Keratinocyte (primary cell): Measurements from ENCODE around the gene GRIA4. TPM values are rescaled to one million over a fixed set of nuclear protein-coding genes. Genes with fewer than 3 reads are reported as not detected.

Experiments
- DNase-seq: peaks from one replicate; pipeline ENCODE4 v3.0.0-alpha.2; 2011; ENCODE audit warnings: low read depth, missing footprints, low spot score
- FAIRE-seq: peaks from 2 replicates; lab custom pipeline; 2011; peaks lifted over from hg19 to GRCh38; lab: Jason Lieb, UNC
- H2AFZ ChIP-seq: 2 replicates; pipeline ENCODE4 v1.6.0; 2012; ENCODE audit warnings: low read length, control low read depth, inconsistent platforms; ENCODE audit not compliant: control insufficient read depth
- H3K27ac ChIP-seq: 2 replicates; pipeline ENCODE4 v1.5.1; 2011; ENCODE audit warnings: low read length; ENCODE audit not compliant: control insufficient read depth, insufficient read depth
- H3K27me3 ChIP-seq: 3 replicates; pipeline ENCODE4 v1.6.0; 2011; ENCODE audit warnings: low read length; ENCODE audit not compliant: control insufficient read depth, insufficient read depth; ENCODE audit errors: extremely low read depth
- H3K36me3 ChIP-seq, 2 experiments: 2 replicates in 1 of 2; 3 replicates in 1 of 2; pipeline ENCODE4 v1.5.1; 2011; ENCODE audit warnings: low read length in 2 of 2, mild to moderate bottlenecking in 1 of 2; ENCODE audit not compliant: control insufficient read depth in 2 of 2, insufficient read depth in 2 of 2; ENCODE audit errors: extremely low read depth in 1 of 2
- H3K4me1 ChIP-seq: 3 replicates; pipeline ENCODE4 v1.5.1; 2011; ENCODE audit warnings: low read length; ENCODE audit not compliant: control insufficient read depth, insufficient read depth; ENCODE audit errors: extremely low read depth
- H3K4me2 ChIP-seq: 3 replicates; pipeline ENCODE4 v1.6.0; 2011; ENCODE audit warnings: low read depth, low read length; ENCODE audit not compliant: control insufficient read depth, insufficient read depth; ENCODE audit errors: extremely low read depth
- H3K4me3 ChIP-seq, 3 experiments: fragments of 200-600 bp in 1 of 3; sonication (generic) in 1 of 3; 2 replicates in 2 of 3; 3 replicates in 1 of 3; pipeline ENCODE4 v1.5.1; 2011 to 2016; ENCODE audit warnings: low read length in 3 of 3, mild to moderate bottlenecking in 3 of 3, control low read depth in 2 of 3, inconsistent platforms in 1 of 3, low read depth in 1 of 3, mixed read lengths in 1 of 3, mixed run types in 1 of 3, moderate library complexity in 1 of 3; ENCODE audit not compliant: control insufficient read depth in 2 of 3, insufficient read depth in 2 of 3; ENCODE audit errors: extremely low read depth in 1 of 3
- H3K79me2 ChIP-seq: 2 replicates; pipeline ENCODE4 v1.6.0; 2012; ENCODE audit warnings: low read length; ENCODE audit not compliant: control insufficient read depth, insufficient read depth
- H3K9ac ChIP-seq: 3 replicates; pipeline ENCODE4 v1.6.0; 2011; ENCODE audit warnings: low read length; ENCODE audit not compliant: control insufficient read depth, insufficient read depth; ENCODE audit errors: extremely low read depth
- H3K9me1 ChIP-seq: 3 replicates; pipeline ENCODE4 v1.6.0; 2011; ENCODE audit warnings: low read length; ENCODE audit not compliant: control insufficient read depth, insufficient read depth; ENCODE audit errors: extremely low read depth
- H3K9me3 ChIP-seq: 2 replicates; pipeline ENCODE4 v1.5.1; 2012; ENCODE audit warnings: low read depth, low read length; ENCODE audit not compliant: control insufficient read depth
- H4K20me1 ChIP-seq: 3 replicates; pipeline ENCODE4 v1.6.0; 2011; ENCODE audit warnings: low read length; ENCODE audit not compliant: control insufficient read depth, insufficient read depth; ENCODE audit errors: extremely low read depth
- EZH2 ChIP-seq: IDR thresholded peaks from one replicate; pipeline ENCODE4 v1.6.1; 2012; ENCODE audit warnings: inconsistent platforms, mild to moderate bottlenecking, low read length, moderate library complexity
- dilution Hi-C: fragments of 300-500 bp; cut with MboI; formaldehyde crosslinking; loops from one replicate; pipeline ENCODE4 v1.7.0; 2020; ENCODE audit warnings: low sequenced_read_pairs; ENCODE audit not compliant: extremely low pct_ligation_motif_present
- polyA plus RNA-seq, 5 experiments: library from polyadenylated mRNA; depleted of rRNA in 3 of 5; stranded (reverse) in 3 of 5; stranded (forward) in 1 of 5; unstranded in 1 of 5; fragments of >200 nt; gene quantifications; 1 replicate in 1 of 5; 2 replicates in 3 of 5; 3 replicates in 1 of 5; pipeline versions ENCODE4 v1.2.1 to v1.2.3, GENCODE V29; 2011 to 2012; ENCODE audit warnings: missing spikeins in 2 of 5, low read depth in 1 of 5, low replicate concordance in 1 of 5
- TF ChIP-seq, protein P1 (sequence below), 3 experiments: IDR thresholded peaks in 1 of 3; conservative IDR thresholded peaks in 1 of 3; optimal IDR thresholded peaks in 1 of 3; 2 replicates in 2 of 3; 3 replicates in 1 of 3; pipeline versions ENCODE3 to v1.5.1; 2011; ENCODE audit warnings: low read length in 3 of 3, mild to moderate bottlenecking in 3 of 3, moderate library complexity in 2 of 3, control low read depth in 1 of 3, inconsistent platforms in 1 of 3; ENCODE audit not compliant: insufficient read depth in 2 of 3; ENCODE audit errors: extremely low read depth in 1 of 3

The GRIA4 gene
- polyA plus RNA-seq, 1 donor (not counting 4 experiments of a cell fraction or from before 2014, with no cell fraction given) = not detected

DNA sequence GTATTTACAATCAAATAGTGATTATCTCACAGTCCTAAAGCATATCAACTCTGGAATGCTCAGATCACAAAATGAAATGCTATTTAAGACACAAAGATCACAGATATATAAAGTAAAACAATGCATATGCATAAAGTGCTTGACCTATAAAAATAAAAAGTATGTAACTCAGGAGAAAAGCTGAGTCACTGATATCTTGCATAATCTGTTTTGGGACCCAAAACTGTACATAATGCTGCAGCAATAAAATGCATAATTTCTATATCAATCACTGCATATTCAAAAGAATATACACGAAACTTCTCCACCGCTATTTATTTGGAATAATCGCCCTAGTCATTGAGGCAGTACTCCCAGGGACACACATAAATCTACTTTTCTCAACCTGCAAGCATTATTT is 34.9 kb upstream of the GRIA4 start:
- no peaks in the 10 kb centered on the region for H3K36me3 ChIP-seq
- no peak overlapping the region for H3K4me3 ChIP-seq
- dilution Hi-C loops = no loop called here
- no peak overlapping the region for H3K4me2 ChIP-seq
- H3K9ac ChIP-seq = no peak overlapping the region
- H4K20me1 ChIP-seq = no peaks in the 10 kb centered on the region
- H3K27ac ChIP-seq = no peak overlapping the region
- no peaks in the 10 kb centered on the region for H3K9me1 ChIP-seq
- H3K4me1 ChIP-seq = no peaks in the 10 kb centered on the region
- no peak overlapping the region for H2AFZ ChIP-seq
- no peaks in the 10 kb centered on the region for H3K79me2 ChIP-seq
- no peak for FAIRE-seq
- no peak for DNase-seq
- no peaks in the 10 kb centered on the region for H3K27me3 ChIP-seq
- no peak for TF ChIP-seq EZH2
- TF ChIP-seq, protein P1, sequence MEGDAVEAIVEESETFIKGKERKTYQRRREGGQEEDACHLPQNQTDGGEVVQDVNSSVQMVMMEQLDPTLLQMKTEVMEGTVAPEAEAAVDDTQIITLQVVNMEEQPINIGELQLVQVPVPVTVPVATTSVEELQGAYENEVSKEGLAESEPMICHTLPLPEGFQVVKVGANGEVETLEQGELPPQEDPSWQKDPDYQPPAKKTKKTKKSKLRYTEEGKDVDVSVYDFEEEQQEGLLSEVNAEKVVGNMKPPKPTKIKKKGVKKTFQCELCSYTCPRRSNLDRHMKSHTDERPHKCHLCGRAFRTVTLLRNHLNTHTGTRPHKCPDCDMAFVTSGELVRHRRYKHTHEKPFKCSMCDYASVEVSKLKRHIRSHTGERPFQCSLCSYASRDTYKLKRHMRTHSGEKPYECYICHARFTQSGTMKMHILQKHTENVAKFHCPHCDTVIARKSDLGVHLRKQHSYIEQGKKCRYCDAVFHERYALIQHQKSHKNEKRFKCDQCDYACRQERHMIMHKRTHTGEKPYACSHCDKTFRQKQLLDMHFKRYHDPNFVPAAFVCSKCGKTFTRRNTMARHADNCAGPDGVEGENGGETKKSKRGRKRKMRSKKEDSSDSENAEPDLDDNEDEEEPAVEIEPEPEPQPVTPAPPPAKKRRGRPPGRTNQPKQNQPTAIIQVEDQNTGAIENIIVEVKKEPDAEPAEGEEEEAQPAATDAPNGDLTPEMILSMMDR (optimal IDR thresholded peaks at IDR 0.05 in 1 of 3, IDR thresholded peaks at IDR 0.05 in 1 of 3, conservative IDR thresholded peaks at IDR 0.05 in 1 of 3; ENCODE audit: extremely low read depth in 1 of 3, insufficient read depth in 2 of 3, low read length in 3 of 3) = no peak
- H3K9me3 ChIP-seq = no peaks in the 10 kb centered on the region

DNA sequence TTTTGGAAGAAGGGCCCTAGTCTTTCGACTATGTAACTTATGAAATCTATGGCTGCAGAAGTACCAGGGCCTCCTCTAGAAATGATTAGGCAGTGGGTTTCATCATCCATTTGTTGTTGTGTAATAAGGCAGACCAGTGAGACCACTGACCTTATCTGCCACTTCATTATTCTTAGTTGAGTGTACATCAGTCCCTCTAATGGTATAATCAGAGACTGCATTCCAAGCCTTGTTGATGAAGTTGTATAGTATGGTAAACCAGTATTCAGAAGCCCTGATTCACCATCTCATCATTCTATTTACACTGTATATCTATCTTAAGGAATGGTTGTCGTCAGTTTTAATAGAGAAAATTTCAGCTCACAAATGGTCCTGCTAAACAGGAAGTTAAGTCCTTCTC is 32.2 kb upstream of the GRIA4 start:
- Histone ChIP-seq H3K9me3 (no peaks in the 10 kb centered on the region), H3K79me2 (no peaks in the 10 kb centered on the region), H3K27ac (no peak overlapping the region), H3K4me2 (no peak overlapping the region), H3K27me3 (no peaks in the 10 kb centered on the region), H3K9ac (no peak overlapping the region), H3K4me1 (no peaks in the 10 kb centered on the region), H2AFZ (no peak overlapping the region), H3K4me3 (no peak overlapping the region), H3K36me3 (no peaks in the 10 kb centered on the region), H3K9me1 (no peaks in the 10 kb centered on the region), H4K20me1 (no peaks in the 10 kb centered on the region)
- DNase-seq (no peak), FAIRE-seq (no peak)
- TF ChIP-seq, protein P1 (optimal IDR thresholded peaks at IDR 0.05 in 1 of 3, IDR thresholded peaks at IDR 0.05 in 1 of 3, conservative IDR thresholded peaks at IDR 0.05 in 1 of 3; ENCODE audit: extremely low read depth in 1 of 3, insufficient read depth in 2 of 3, low read length in 3 of 3) = peak in 1 of 3 experiments; percentile 25
- no peak for TF ChIP-seq EZH2
- dilution Hi-C loops = no loop called here
